Nephron (organoid): Measurements from ENCODE around the gene RGS6.

Experiments
- H3K27ac Mint-ChIP-seq, 3 experiments: 2 replicates each; pipeline ENCODE4 v1.8.0; 2020; ENCODE audit warnings: mixed read lengths in 3 of 3, mild to moderate bottlenecking in 2 of 3, moderate library complexity in 1 of 3
- H3K27me3 Mint-ChIP-seq: 2 replicates; pipeline ENCODE4 v1.8.0; 2021; ENCODE audit warnings: low read depth, mild to moderate bottlenecking, moderate library complexity, mixed read lengths
- H3K36me3 Mint-ChIP-seq: 2 replicates; pipeline ENCODE4 v1.8.0; 2020; ENCODE audit warnings: low read depth, mixed read lengths
- H3K4me1 Mint-ChIP-seq: 2 replicates; pipeline ENCODE4 v1.8.0; 2020; ENCODE audit warnings: mixed read lengths
- H3K4me3 Mint-ChIP-seq, 3 experiments: 2 replicates each; pipeline ENCODE4 v1.8.0; 2020; ENCODE audit warnings: mild to moderate bottlenecking in 3 of 3, mixed read lengths in 3 of 3, moderate library complexity in 2 of 3
- H3K9me3 Mint-ChIP-seq: 2 replicates; pipeline ENCODE4 v1.8.0; 2020; ENCODE audit warnings: mixed read lengths
- TF ChIP-seq, protein P1 (sequence below), 3 experiments: fragments of 200-600 bp; sonication (generic); IDR thresholded peaks; one replicate each; pipeline ENCODE4 v1.5.0; 2021; ENCODE audit warnings: antibody characterized with exemption in 3 of 3; ENCODE audit not compliant: unreplicated experiment in 3 of 3

The RGS6 gene

DNA sequence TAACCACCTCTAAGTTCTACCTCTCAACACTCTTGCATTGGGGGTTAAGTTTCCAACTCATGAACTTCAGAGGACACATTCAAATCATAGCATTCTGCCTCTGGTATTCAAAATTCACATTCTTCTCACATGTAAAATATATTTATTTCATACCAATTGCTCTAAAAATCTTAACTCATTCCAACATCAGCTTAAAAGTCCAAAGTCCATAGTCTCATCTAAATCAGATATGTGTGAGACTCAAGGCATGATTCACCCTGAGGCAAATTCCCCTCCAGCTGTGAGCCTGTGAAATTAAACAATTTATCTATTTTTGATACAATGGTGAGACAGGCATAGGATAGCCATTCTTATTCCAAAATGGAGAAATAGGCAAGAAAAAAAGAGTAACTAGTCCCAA, 214.0 kb downstream of the RGS6 start:
- Mint-ChIP-seq H3K9me3 (peaks cover 10% of the 10 kb centered on the region), H3K4me1 (no peaks in the 10 kb centered on the region), H3K27me3 (no peaks in the 10 kb centered on the region), H3K27ac (no peak overlapping the region), H3K4me3 (no peak overlapping the region), H3K36me3 (no peaks in the 10 kb centered on the region)
- TF ChIP-seq, protein P1, sequence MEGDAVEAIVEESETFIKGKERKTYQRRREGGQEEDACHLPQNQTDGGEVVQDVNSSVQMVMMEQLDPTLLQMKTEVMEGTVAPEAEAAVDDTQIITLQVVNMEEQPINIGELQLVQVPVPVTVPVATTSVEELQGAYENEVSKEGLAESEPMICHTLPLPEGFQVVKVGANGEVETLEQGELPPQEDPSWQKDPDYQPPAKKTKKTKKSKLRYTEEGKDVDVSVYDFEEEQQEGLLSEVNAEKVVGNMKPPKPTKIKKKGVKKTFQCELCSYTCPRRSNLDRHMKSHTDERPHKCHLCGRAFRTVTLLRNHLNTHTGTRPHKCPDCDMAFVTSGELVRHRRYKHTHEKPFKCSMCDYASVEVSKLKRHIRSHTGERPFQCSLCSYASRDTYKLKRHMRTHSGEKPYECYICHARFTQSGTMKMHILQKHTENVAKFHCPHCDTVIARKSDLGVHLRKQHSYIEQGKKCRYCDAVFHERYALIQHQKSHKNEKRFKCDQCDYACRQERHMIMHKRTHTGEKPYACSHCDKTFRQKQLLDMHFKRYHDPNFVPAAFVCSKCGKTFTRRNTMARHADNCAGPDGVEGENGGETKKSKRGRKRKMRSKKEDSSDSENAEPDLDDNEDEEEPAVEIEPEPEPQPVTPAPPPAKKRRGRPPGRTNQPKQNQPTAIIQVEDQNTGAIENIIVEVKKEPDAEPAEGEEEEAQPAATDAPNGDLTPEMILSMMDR (IDR thresholded peaks at IDR 0.05; ENCODE audit: unreplicated experiment in 3 of 3) = no peak

DNA sequence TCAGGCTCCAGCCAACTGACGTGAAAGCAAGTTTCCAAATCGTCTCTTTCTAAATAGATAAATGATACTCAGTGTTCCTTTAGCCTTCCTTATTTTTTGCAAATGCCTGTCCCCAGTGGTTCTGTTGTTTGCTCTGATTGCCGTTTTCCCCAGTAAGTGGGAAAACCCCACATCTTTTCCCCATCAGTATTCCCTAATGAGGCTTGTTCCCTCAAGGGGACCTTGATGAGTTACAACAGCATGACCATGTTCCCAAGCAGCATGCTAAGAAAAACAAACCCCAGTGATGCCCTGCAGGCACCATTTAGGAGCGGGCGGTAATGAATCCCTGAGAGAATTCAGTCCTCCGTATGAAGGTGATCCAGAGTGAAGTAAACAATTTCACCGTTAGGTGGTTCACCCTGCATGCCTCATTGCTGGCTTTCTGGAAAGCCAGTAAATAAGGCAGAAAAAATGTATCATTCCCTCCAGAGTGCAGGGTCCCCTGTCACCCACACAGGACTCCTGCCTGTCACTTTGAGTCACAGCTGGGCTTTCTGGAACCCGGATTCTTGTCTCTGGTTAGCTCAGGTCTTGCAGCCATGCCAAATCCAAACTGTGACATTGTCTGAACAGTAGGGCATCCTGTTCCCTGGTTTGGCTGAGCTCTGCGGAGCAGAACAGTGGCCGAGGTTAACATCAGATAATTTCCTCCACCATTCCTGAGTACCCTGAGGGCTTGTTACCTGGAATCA, 222.6 kb downstream of the RGS6 start:
- no peak overlapping the region for H3K4me3 Mint-ChIP-seq
- H3K27ac Mint-ChIP-seq = no peak overlapping the region
- no peaks in the 10 kb centered on the region for H3K36me3 Mint-ChIP-seq
- no peaks in the 10 kb centered on the region for H3K27me3 Mint-ChIP-seq
- TF ChIP-seq, protein P1 (IDR thresholded peaks at IDR 0.05; ENCODE audit: unreplicated experiment in 3 of 3) = no peak
- peaks cover 27% of the 10 kb centered on the region for H3K9me3 Mint-ChIP-seq
- H3K4me1 Mint-ChIP-seq = peaks cover 8% of the 10 kb centered on the region

DNA sequence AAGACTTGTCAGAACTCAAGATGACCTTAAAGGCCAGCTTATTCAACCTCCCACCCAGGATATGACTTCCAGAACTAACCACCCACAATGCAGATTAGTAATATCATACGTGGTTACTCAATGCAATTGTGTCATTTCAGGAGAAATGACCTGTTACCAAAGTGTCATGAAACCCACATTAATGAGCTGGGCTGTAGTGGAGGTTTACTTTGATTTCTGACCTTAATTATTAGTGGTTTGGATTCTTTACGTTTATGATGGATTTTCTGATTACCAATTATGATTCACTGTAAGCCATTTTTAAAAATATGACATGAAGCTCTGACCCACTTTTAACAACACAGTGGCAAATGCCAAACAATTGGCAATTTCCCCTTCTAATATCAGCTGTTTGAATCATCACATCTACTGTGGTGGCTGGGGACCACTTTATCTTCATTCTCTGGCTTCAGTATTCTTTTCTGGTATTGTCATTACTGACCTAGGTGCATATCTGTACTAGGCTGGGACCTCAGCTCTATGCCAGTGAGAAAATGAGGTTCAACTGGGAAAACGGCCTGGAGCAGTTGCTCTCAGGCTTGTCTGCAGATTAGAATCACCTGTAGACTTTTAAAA, 223.3 kb downstream of the RGS6 start:
- no peak overlapping the region for H3K27ac Mint-ChIP-seq
- no peak overlapping the region for H3K4me3 Mint-ChIP-seq
- H3K27me3 Mint-ChIP-seq = no peaks in the 10 kb centered on the region
- H3K4me1 Mint-ChIP-seq = peaks cover 8% of the 10 kb centered on the region
- H3K9me3 Mint-ChIP-seq = peaks cover 24% of the 10 kb centered on the region
- no peaks in the 10 kb centered on the region for H3K36me3 Mint-ChIP-seq
- TF ChIP-seq, protein P1 (IDR thresholded peaks at IDR 0.05; ENCODE audit: unreplicated experiment in 3 of 3) = no peak

DNA sequence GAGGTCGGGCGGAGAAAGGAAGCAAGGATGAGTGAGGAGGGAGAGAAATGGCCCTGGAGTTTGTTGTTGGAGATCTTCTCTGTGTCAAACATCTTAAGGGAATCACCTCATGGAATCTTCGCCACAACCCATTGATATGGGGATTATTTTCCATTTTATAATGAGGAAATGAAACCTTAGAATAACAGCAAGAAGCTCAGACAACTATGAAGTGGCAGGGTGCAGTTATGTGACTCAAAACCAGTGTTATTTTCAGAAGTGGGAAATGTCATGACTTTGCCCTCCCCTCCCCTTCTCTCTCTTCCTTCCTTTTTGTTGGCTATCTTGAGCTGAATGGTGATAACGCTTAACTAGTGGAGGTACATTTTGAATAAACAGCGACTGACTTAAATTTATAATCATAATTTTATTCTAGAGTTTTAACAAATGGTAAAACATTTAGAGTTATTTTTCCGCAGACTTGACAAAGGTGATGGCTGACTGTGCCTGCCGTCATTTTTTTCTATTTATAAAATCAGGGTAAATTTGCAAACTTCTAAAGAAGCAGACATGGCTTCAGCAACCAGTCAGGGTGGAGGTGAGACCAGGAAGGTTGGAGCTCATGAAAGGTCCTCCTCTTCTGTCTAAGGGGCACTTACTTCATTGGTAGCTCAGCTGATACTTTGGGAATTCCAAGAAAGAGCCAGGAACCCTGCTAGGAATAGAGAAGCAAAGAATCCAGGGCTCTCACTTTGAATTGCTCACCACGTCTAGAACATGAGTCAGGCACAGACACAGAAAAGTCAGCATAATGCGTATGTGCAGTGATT, 232.4 kb downstream of the RGS6 start:
- no peak overlapping the region for H3K4me3 Mint-ChIP-seq
- no peaks in the 10 kb centered on the region for H3K36me3 Mint-ChIP-seq
- TF ChIP-seq, protein P1 (IDR thresholded peaks at IDR 0.05; ENCODE audit: unreplicated experiment in 3 of 3) = no peak
- peaks cover 8% of the 10 kb centered on the region for H3K27me3 Mint-ChIP-seq
- H3K9me3 Mint-ChIP-seq = no peaks in the 10 kb centered on the region
- no peak overlapping the region for H3K27ac Mint-ChIP-seq
- no peaks in the 10 kb centered on the region for H3K4me1 Mint-ChIP-seq

DNA sequence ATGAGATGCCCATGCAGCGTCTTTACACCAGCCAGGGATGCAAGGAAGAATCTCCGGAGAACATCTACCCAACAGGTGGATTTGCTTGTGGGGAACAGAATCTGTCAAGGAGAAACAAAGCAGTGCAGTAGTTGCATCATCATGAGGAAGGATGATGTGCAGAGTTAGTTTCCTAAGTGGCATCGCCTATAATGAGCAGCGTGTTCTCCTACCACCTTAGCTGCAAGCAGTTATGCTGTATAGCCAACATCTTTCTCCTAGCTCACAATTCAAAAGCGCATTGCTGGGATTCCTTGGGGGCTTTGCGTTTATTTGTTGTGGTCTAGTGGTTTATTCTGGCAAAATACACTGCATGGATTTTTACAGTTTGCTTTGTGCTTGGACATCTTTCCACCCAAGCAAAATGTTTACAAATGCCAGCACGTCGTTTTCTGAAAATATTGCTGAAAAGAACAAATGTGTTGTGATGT, 233.0 kb downstream of the RGS6 start:
- H3K36me3 Mint-ChIP-seq = no peaks in the 10 kb centered on the region
- peaks cover 8% of the 10 kb centered on the region for H3K27me3 Mint-ChIP-seq
- H3K4me3 Mint-ChIP-seq = no peak overlapping the region
- no peak overlapping the region for H3K27ac Mint-ChIP-seq
- no peaks in the 10 kb centered on the region for H3K9me3 Mint-ChIP-seq
- TF ChIP-seq, protein P1 (IDR thresholded peaks at IDR 0.05; ENCODE audit: unreplicated experiment in 3 of 3) = no peak
- no peaks in the 10 kb centered on the region for H3K4me1 Mint-ChIP-seq
